Activated naive CD4-positive, alpha-beta T cell treated with anti-CD3 and anti-CD28 coated beads, Interleukin-2, amount 50 U/mL, for 24 hours (primary cell): Measurements from ENCODE around the gene DET1.
"Not testable (repeated sequence)": the region's sequence is repeated elsewhere in the genome, so short reads cannot be mapped to it uniquely, and the experiment has no call there.

Experiments
- H3K27ac Mint-ChIP-seq: one replicate; pipeline ENCODE4 v1.8.0; 2021; ENCODE audit warnings: mild to moderate bottlenecking, mixed read lengths
- H3K27me3 Mint-ChIP-seq: one replicate; pipeline ENCODE4 v1.8.0; 2021; ENCODE audit warnings: mixed read lengths
- H3K36me3 Mint-ChIP-seq: one replicate; pipeline ENCODE4 v1.8.0; 2021; ENCODE audit warnings: mixed read lengths
- H3K4me1 Mint-ChIP-seq: one replicate; pipeline ENCODE4 v1.8.0; 2021; ENCODE audit warnings: mixed read lengths
- H3K4me3 Mint-ChIP-seq: one replicate; pipeline ENCODE4 v1.8.0; 2021; ENCODE audit warnings: mild to moderate bottlenecking, mixed read lengths
- H3K9me3 Mint-ChIP-seq: one replicate; pipeline ENCODE4 v1.8.0; 2021; ENCODE audit warnings: mixed read lengths

The DET1 gene

DNA sequence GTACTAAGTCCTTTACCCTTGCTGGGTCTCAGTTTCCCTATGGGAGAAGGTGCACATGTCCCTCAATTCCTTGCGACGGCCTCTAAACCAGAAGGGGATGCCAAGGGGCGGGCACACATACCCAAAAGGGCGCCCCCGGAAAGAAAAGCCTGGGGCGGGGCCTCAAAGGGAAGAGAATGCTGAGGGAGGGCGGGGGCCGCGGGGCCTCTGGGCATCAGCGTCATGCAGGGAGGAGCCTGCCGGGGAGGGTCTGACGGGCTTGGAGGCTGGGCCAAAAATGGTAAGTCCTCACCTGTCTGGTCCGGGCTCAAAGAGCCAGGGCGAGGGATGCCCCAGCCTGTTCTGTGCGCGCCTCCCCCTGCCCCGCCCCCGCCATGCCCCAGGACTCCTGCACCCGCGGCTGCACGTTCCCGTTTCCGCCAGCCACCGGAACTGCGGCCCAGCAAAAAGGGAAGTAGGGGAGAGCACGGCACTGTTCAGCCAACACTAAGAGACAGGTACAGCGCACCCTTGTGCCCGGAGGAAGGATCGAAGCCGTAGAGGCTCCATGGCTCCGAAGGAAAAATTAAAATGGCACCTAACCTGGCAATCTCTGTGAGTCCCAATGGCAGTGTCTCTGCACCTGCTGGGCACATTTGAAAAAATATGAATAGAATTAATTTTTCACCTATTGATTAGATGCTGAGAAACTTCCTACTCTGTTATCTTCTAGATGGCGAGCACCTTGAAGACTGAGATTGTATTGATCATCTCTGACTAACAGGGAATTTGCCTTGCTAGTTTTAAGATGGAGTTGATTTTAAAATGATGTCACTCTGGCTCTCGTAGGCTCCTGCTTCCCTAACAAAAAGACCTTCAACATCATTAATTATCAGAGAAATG lies at the start of gene DET1:
DET1 (minus strand) TSS at position 434 of the 882 bp plus-strand sequence. CDS start 14,976 bp downstream, outside the sequence.
- Mint-ChIP-seq H3K9me3 (no peaks in the 10 kb centered on the region), H3K36me3 (peaks cover 2% of the 10 kb centered on the region), H3K4me1 (peaks cover 21% of the 10 kb centered on the region), H3K27ac (peak within 1 kb of the TSS; percentile 90), H3K27me3 (no peaks in the 10 kb centered on the region), H3K4me3 (peak within 1 kb of the TSS; percentile 90)

GRCh38 chr15:88591384-88591783 lies 44.9 kb upstream of the DET1 start:
- no peak overlapping the region for H3K4me3 Mint-ChIP-seq
- H3K27me3 Mint-ChIP-seq, result no peaks in the 10 kb centered on the region
- H3K4me1 Mint-ChIP-seq, result peaks cover 5% of the 10 kb centered on the region
- no peaks in the 10 kb centered on the region for H3K36me3 Mint-ChIP-seq
- H3K9me3 Mint-ChIP-seq, result no peaks in the 10 kb centered on the region
- no peak overlapping the region for H3K27ac Mint-ChIP-seq

- Mint-ChIP-seq H3K27ac (no peak overlapping the region), H3K36me3 (no peaks in the 10 kb centered on the region), H3K9me3 (no peaks in the 10 kb centered on the region), H3K27me3 (no peaks in the 10 kb centered on the region), H3K4me1 (peaks cover 5% of the 10 kb centered on the region), H3K4me3 (no peak overlapping the region)
Observed at GRCh38 chr15:88590759-88591158, 44.3 kb upstream of the DET1 start.

- Mint-ChIP-seq H3K4me3 (no peak overlapping the region), H3K36me3 (no peaks in the 10 kb centered on the region), H3K27me3 (no peaks in the 10 kb centered on the region), H3K4me1 (no peaks in the 10 kb centered on the region), H3K27ac (no peak overlapping the region), H3K9me3 (no peaks in the 10 kb centered on the region)
Observed at GRCh38 chr15:88586401-88587162, 40.1 kb upstream of the DET1 start.

DNA sequence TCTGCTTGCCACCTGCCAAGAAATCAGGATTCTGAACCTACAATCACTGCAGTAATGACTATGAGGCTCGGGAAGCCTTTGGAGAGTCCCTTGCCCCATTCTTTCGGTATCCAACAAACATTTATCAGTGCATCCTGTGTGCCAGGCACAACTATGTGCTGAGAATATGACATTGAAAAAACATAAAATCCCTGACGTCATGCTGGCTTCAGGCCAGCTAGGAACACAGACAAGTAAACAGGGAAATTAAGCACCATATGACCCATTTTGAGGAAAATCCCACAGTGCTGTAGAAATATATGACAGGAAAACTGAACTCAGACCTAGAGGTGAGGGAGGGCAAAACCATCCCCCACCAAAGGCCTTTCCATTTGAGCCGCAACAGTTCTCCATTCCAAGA lies 34.1 kb upstream of the DET1 start:
- H3K27ac Mint-ChIP-seq, result no peak overlapping the region
- no peaks in the 10 kb centered on the region for H3K36me3 Mint-ChIP-seq
- no peak overlapping the region for H3K4me3 Mint-ChIP-seq
- H3K27me3 Mint-ChIP-seq, result no peaks in the 10 kb centered on the region
- no peaks in the 10 kb centered on the region for H3K4me1 Mint-ChIP-seq
- no peaks in the 10 kb centered on the region for H3K9me3 Mint-ChIP-seq

DNA sequence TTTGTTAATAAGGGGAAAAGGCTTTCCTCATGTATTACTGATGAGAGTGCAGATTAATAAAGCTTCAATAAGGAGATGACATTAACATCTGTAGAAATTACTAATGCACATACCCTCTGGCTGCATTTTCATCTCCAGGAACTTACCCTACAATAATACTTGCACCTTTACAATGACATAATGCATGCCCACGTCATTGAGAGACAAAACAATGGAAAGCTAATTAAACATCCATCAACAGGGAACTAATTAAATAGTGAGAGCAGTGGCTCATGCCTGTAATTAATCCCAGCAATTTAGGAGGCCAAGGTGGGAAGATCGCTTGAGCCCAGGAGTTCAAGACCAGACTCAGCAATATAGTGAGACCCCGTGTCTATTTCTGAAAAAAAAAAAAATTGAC lies 32.8 kb upstream of the DET1 start:
- Mint-ChIP-seq H3K27ac (no peak overlapping the region), H3K9me3 (no peaks in the 10 kb centered on the region), H3K4me1 (no peaks in the 10 kb centered on the region), H3K27me3 (no peaks in the 10 kb centered on the region), H3K36me3 (no peaks in the 10 kb centered on the region), H3K4me3 (no peak overlapping the region)

- H3K36me3 Mint-ChIP-seq, result no peaks in the 10 kb centered on the region
- no peak overlapping the region for H3K4me3 Mint-ChIP-seq
- no peaks in the 10 kb centered on the region for H3K4me1 Mint-ChIP-seq
- H3K27me3 Mint-ChIP-seq, result no peaks in the 10 kb centered on the region
- no peak overlapping the region for H3K27ac Mint-ChIP-seq
- no peaks in the 10 kb centered on the region for H3K9me3 Mint-ChIP-seq
Observed at GRCh38 chr15:88574655-88575054, 28.2 kb upstream of the DET1 start.

GRCh38 chr15:88574077-88574476 lies 27.6 kb upstream of the DET1 start:
- no peaks in the 10 kb centered on the region for H3K4me1 Mint-ChIP-seq
- H3K9me3 Mint-ChIP-seq, result no peaks in the 10 kb centered on the region
- no peaks in the 10 kb centered on the region for H3K36me3 Mint-ChIP-seq
- no peak overlapping the region for H3K27ac Mint-ChIP-seq
- no peaks in the 10 kb centered on the region for H3K27me3 Mint-ChIP-seq
- no peak overlapping the region for H3K4me3 Mint-ChIP-seq

DNA sequence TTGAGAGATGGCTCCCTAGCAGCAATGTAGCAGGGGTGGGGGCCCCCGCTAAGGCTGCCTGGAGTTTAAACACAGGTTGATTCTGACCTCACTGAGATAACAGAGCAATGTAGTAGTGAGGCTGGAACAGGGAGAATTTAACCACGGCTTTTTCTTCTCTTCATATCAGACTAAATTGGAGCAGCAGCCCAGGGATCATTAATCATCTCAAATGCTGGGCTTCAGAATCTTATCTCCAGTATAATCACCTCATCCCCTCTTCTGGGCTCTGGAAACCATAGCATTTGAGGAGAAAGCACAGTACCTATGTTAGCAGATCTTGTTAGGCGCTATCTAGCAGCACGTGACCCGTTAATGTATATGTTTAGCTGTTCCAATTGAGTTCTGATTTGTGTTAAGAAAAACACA lies 25.4 kb upstream of the DET1 start:
- no peaks in the 10 kb centered on the region for H3K4me1 Mint-ChIP-seq
- no peaks in the 10 kb centered on the region for H3K36me3 Mint-ChIP-seq
- no peaks in the 10 kb centered on the region for H3K9me3 Mint-ChIP-seq
- no peak overlapping the region for H3K4me3 Mint-ChIP-seq
- no peaks in the 10 kb centered on the region for H3K27me3 Mint-ChIP-seq
- no peak overlapping the region for H3K27ac Mint-ChIP-seq

- Mint-ChIP-seq H3K4me1 (no peaks in the 10 kb centered on the region), H3K27me3 (no peaks in the 10 kb centered on the region), H3K27ac (no peak overlapping the region), H3K36me3 (no peaks in the 10 kb centered on the region), H3K4me3 (no peak overlapping the region), H3K9me3 (no peaks in the 10 kb centered on the region)
Observed at GRCh38 chr15:88571153-88571851, 24.8 kb upstream of the DET1 start.

DNA sequence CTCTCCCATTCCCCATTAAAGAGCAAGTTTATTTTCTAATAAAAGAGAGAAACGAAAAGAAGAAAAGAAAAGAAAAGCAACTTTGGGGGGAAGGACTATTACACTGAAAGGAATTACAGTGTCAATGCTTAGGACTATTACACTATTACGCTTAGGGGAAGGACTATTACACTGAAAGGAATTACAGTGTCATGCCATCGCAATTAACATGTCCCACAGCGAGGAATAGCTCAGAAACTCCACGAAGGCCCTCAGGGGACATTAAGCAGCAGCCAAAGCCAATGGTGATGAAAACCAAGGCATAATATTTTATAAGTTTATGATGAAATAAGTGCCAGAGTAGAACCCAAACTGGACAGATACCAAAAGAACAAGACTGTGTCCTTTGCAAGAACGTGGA lies 22.1 kb upstream of the DET1 start:
- no peaks in the 10 kb centered on the region for H3K9me3 Mint-ChIP-seq
- no peak overlapping the region for H3K4me3 Mint-ChIP-seq
- H3K36me3 Mint-ChIP-seq, result no peaks in the 10 kb centered on the region
- no peak overlapping the region for H3K27ac Mint-ChIP-seq
- no peaks in the 10 kb centered on the region for H3K27me3 Mint-ChIP-seq
- H3K4me1 Mint-ChIP-seq, result no peaks in the 10 kb centered on the region

GRCh38 chr15:88564741-88565140 lies 18.3 kb upstream of the DET1 start:
- Mint-ChIP-seq H3K27me3 (peaks cover 1% of the 10 kb centered on the region), H3K9me3 (no peaks in the 10 kb centered on the region), H3K4me3 (no peak overlapping the region), H3K27ac (no peak overlapping the region), H3K36me3 (peaks cover 3% of the 10 kb centered on the region), H3K4me1 (no peaks in the 10 kb centered on the region)

- H3K36me3 Mint-ChIP-seq, result peaks cover 5% of the 10 kb centered on the region
- peaks cover 3% of the 10 kb centered on the region for H3K9me3 Mint-ChIP-seq
- H3K27ac Mint-ChIP-seq, result no peak overlapping the region
- H3K4me1 Mint-ChIP-seq, result no peaks in the 10 kb centered on the region
- H3K27me3 Mint-ChIP-seq, result peaks cover 3% of the 10 kb centered on the region
- H3K4me3 Mint-ChIP-seq, result no peak overlapping the region
Observed at GRCh38 chr15:88563638-88564037, 17.2 kb upstream of the DET1 start.

DNA sequence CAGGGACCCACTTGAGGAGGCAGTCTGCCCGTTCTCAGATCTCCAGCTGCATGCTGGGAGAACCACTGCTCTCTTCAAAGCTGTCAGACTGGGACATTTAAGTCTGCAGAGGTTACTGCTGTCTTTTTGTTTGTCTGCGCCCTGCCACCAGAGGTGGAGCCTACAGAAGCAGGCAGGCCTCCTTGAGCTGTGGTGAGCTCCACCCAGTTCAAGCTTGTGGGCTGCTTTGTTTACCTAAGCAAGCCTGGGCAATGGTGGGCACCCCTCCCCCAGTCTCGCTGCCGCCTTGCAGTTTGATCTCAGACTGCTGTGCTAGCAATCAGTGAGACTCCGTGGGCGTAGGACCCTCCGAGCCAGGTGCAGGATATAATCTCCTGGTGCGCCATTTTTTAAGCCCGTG lies 13.1 kb upstream of the DET1 start:
- not testable (repeated sequence) for H3K9me3 Mint-ChIP-seq, H3K27me3 Mint-ChIP-seq

DNA sequence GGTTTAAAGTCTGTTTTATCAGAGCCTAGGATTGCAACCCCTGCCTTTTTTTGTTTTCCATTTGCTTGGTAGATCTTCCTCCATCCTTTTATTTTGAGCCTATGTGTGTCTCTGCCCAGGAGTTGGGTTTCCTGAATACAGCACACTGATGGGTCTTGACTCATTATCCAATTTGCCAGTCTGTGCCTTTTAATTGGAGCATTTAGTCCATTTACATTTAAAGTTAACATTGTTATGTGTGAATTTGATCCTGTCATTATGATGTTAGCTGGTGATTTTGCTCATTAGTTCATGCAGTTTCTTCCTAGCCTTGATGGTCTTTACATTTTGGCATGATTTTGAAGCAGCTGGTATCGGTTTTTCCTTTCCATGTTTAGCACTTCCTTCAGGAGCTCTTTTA lies 11.5 kb upstream of the DET1 start:
- H3K36me3 Mint-ChIP-seq, H3K4me1 Mint-ChIP-seq, H3K4me3 Mint-ChIP-seq, H3K9me3 Mint-ChIP-seq, H3K27ac Mint-ChIP-seq, H3K27me3 Mint-ChIP-seq: not testable (repeated sequence)

More for the DNA sequence above, 13.1 kb upstream of the DET1 start:
- not testable (repeated sequence) for H3K4me3 Mint-ChIP-seq, H3K27ac Mint-ChIP-seq, H3K36me3 Mint-ChIP-seq, H3K4me1 Mint-ChIP-seq

DNA sequence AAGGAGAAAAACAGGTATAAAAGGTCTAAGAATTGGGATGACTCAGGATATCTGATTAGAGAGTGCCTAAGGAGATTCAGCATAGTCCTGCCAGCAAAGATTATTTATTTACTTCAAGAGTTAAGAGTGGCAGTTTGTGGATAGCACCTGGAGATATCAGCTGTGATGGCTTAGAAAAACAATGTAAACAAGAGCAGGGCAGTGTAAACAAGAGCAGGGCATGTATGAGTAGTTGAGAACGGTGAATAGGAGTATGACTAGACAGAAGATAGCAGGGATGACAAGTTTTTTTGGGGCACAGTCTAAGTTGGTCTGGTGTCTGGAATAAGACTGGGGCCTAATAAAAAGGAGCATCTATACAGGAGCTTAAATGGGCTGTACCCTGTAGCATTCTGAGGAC lies 1.5 kb upstream of the DET1 start:
- peaks cover 21% of the 10 kb centered on the region for H3K4me1 Mint-ChIP-seq
- H3K27me3 Mint-ChIP-seq, H3K27ac Mint-ChIP-seq, H3K36me3 Mint-ChIP-seq, H3K9me3 Mint-ChIP-seq, H3K4me3 Mint-ChIP-seq: not testable (repeated sequence)
